ENCODE results near the gene WDR70.
A peak's percentile ranks its signal among the peaks of the same experiment; 100 is the strongest.
"Not testable (repeated sequence)": the region's sequence is repeated elsewhere in the genome, so short reads cannot be mapped to it uniquely, and the experiment has no call there.

The WDR70 gene

DNA sequence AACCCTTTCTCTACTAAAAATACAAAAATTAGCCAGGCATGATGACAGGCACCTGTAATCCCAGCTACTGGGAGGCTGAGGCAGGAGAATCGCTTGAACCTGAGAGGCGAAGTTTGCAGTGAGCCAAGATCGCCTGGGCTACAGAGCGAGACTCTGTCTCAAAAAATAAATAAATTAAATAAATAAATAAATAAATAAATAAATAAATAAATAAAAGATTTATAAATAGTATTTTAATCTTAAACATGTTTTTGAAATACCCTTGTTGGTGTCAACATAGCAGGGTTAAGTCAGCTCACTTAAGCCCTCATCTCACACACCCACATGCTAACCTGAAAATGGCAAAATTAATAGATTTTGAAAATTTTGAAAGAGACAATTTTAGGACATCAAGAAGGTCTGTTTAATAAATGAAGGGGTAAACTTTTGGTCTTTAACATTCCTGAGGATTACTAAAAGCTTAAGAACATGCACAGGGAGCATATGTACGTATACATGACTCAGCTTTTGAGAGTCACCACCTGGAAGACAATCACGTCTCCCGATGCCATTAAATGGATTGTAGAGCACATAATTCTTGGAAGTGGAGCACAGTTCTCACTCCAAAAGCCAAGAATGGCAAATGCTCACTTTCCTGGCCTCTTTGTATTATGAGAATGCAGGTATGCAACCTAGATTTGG lies 258.2 kb downstream of the WDR70 start:
- FAIRE-seq: no peak
- DNase-seq (ENCODE audit: low spot score): no peak

DNA sequence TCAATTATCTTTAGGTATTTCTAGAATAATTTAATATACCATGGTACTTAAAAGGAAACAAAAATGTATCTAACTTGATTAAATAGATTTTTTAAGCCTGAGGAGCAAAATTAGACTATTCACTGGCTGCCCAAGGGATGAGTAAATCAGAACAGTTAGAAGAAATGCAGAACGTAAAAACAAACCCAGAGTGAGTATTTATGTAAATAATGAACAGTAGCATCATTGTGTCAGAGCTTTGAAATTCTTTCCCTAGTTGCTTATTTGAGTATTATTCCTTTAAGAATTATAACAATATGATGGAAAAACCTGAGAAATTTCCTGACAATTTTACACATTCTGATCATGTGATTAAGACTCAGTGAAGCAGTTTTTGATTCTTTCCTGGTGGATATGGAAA lies 259.8 kb downstream of the WDR70 start:
- DNase-seq (ENCODE audit: low spot score) (no peak), FAIRE-seq (no peak)

DNA sequence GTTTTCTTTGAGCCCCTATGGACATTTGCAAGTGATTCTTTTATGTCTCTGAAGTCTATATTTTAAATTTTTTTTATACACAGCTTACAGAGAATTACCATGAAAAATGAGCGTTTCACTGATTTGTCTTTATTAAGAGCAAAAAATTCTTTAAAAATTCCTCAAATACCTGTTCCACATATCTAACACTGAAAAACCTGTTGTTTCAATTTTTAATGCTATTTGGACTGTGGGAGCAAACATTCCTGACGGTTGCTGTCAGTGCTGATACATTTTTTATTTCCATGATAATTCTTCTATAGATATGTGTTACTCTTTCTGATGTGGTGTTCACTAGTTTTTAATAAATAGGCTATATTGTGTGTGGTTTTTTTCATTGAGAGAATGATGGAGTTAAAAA lies 261.0 kb downstream of the WDR70 start:
- FAIRE-seq (no peak), DNase-seq (ENCODE audit: low spot score) (no peak)

DNA sequence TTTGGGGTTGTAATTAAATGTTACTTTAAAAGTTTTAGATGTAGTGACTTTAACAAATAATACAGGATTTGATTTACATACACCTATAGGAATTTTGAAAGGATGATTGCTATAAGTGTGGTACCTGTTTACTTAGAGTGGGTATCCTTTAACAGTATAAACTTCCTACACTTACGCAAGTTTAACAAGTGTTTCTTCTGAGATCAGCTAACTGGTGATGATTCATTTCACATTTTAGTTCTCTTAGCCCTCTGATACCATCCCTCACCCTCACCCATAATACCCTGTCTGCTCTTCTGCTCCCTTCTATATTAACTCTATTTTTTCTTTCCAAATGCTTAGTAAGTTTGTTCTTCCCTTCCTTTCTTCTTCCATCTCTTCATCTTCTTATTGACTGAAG lies 262.8 kb downstream of the WDR70 start:
- no peak for FAIRE-seq

DNA sequence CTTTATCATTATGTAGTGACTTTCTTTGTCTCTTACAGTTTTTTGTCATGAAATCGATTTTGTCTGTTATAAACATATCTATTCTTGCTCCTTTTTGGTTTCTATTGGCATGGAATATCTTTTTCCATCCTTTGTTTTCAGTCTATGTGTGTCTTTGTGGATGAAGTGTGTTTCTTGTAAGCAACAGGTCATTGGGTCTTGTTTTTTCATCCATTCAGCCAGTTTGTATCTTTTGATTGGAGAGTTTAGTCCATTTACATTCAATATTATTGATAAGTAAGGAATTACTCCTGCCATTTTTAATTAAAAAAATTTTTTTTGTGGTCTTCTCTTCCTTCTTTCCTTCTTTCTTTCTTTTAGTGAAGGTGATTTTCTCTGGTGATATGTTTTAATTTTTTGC lies 266.6 kb downstream of the WDR70 start:
- DNase-seq (ENCODE audit: low spot score) (no peak), FAIRE-seq (no peak)

More for the DNA sequence above, 262.8 kb downstream of the WDR70 start:
- DNase-seq (ENCODE audit: low spot score): no peak

DNA sequence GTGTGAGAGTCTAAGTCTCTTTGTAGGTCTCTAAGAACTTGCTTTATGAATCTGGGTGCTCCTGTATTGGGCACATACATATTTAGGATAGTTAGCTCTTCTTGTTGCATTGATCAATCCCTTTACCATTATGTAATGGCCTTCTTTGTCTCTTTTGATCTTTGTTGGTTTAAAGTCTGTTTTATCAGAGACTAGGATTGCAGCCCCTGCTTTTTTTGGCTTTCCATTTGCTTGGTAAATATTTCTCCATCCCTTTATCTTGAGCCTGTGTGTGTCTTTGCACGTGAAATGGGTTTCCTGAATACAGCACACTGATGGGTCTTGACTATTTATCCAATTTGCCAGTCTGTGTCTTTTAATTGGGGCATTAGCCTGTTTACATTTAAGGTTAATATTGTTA lies 275.4 kb downstream of the WDR70 start:
- DNase-seq (ENCODE audit: low spot score); FAIRE-seq: not testable (repeated sequence)

DNA sequence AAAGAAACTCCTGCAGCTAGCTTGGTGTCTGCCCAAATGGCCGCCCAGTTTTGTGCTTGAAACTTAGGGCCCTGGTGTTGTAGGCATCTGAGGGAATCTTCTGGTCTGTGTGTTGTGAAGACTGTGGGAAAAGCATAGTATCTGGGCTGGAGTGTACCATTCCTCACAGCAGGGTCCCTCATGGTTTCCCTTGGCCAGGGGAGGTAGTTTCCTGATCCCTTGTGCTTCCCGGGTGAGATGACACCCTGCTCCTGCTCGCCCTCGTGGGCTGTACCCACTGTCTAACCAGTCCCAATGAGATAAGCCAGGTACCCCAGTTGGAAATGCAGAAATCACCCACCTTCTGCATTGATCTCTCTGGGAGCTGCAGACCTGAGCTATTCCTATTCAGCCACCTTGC lies 277.9 kb downstream of the WDR70 start:
- FAIRE-seq: no peak
- DNase-seq (ENCODE audit: low spot score): no peak

DNA sequence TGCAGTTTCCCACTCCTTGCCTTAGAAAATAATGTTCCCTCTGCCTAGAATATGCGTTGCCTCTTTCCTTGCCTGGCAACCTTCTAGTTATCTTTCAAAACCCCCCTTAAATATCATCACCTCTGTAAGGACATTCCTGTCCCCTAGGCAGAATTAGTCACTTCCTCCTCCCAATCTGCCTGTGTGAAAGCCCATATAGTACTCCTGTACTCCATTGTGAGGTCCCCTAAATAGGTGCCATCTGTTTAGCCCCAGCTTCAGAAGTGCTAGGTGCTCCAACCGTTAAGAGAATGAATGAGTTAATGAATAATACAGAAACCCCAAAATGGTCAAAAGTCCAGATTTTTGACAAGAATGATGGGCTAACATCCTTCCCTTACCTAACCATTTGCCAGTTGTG lies 279.3 kb downstream of the WDR70 start:
- FAIRE-seq (peak; percentile 67), DNase-seq (ENCODE audit: low spot score) (peak; percentile 55)

DNA sequence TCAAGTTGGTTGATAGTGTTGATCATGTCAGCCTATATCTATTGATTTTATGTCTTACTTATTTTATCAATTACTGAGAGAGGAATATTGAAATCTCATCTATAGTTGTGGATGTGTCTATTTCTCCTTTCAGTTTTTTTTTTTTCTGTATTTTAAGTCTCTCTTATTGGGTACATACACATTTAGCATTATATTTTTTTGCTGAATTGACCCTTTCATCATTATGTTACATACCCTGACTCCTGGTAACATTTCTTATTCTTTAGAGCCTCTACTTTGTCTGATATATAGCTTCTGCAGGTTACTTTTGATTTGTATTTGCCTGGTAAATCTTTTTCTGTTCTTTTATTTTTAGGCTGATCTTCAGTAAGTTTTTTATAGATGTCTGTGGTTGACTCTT lies 281.2 kb downstream of the WDR70 start:
- no peak for FAIRE-seq
- DNase-seq (ENCODE audit: low spot score): no peak

DNA sequence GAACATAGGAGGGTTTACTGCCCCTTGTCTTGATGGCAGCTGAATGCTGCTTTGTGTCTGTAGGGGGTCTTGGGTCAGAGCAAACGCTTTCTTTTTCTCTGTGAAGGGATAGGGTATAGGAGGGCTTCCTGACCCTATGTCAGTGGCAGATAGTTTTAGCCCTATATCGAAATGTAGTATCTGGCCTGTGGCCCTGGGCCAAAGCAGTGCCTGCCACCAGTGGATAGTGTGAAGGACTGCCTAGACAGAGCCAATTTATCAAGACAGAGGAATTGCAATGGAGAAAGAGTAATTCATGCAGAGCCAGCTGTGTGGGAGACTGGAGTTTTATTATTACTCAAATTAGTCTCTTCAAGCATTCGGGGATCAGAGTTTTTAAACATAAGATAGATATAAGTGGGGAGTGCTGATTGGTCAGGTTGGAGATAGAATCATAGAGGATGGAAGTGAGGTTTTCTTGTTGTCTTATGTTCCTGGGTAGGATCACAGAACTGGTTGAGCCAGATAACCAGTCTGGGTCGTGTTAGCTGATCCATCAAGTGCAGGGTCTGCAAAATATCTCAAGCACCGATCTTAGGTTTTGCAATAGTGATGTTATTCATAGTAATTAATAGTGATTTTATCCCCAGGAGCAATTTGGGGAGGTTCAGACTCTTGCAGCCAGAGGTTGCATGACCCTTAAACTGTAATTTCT lies 282.3 kb downstream of the WDR70 start:
- no peak for DNase-seq (ENCODE audit: low spot score)
- no peak for FAIRE-seq

DNA sequence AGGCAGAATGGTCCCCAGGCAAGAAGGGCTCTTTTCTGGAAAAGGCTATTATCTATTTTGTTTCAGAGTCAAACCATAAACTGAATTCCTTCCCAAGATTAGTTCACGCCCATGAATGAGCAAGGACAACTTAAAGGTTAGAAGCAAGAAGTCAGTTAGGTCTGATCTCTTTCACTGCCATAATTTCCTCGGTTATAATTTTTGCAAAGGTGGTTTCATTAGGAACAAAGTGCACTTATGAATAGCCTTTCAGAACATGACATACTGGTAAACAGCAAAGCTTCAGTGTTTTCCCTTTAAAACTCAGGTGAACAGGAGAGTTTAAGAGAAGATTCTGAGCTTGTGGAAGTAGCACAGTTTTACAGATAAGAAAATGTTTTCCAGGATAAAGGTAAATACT lies 282.8 kb downstream of the WDR70 start:
- DNase-seq (ENCODE audit: low spot score) (no peak), FAIRE-seq (no peak)

DNA sequence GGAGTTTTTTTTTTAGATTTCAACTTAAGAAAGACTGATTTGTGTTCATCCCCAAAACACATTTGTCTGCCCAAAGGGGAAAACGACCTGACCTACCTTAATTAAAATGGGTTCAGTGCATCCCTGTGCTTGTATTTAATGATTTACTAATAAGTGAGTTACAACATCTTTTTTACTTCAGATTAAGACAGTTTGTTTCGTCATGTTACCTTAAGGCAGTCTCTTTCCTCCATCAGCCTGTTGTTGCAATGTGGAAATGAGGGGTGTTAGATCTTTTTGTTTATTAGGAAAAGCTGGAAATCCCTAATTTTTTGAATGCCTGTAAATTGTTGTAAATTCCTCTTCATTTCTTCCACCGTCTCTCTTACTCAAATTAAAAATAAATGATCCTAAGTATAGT lies 283.2 kb downstream of the WDR70 start:
- FAIRE-seq (no peak), DNase-seq (ENCODE audit: low spot score) (no peak)

DNA sequence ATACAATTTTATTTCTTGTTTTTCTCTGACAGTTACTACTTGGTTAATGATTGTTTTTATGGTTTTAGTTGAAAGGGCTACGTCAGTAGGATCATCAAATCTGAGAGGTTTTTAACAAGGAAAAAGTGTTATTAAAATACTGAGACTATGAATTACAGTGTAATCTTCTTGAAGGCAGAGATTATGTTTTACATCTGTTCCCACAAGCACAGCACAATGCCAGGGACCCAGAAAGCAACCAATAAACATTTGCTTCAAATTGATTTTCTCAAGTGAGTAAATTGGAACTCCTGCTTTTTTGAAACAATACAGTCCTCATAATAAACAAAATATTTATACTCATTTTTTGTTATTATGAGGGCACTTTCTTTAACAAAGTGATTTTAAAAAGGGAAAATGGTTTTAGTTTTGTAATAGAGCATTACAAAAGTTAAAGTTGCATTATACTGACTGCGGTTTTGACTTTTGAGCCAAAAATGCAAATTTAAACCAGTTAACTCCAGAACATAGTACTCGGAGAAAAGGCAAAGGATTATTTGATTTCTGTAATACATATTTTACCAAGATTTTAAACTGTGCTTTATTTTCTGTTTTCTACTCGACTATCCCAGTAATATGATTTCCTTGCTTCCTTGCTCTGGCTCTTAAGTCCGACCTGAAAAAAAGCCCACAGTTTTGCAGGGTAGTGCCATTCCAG lies 283.8 kb downstream of the WDR70 start:
- FAIRE-seq: peak; percentile 92
- no peak for DNase-seq (ENCODE audit: low spot score)

DNA sequence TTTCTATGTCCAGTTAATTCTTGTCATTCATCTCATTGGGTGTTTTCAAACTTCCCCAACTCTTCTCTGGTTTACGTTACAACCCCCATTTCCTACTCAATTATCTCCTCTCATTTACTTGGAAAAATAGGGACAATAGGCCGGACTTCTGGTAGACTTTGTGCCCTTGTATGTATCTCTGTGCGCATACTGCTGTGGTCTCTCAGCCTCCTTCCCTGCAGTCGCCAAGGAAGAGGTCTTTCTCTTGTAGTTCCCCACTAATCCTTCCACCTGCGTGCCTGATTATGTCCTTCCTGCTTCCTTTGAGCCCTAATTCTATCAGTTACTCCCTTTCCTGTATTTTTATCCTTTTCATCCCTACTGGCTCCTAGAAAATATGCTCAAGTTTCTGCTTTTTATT lies 284.4 kb downstream of the WDR70 start:
- FAIRE-seq: no peak

DNA sequence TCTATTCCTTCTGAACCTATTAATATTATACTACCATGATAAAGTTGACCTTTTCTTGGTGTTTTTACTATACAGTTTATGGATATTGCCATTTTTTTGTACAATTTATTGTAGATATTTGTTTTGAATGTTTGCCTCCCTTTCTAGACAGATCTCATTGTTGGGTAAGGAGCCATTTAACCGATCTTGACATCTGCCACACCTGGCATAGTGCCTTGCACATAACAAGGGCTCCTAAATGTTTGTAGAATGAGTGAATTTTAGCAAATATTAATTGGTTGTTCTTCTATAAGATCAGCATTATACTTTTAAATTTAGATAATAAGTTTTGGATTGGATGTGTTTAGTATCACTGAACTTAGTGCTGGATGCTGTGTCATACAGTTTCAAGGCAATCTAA lies 285.4 kb downstream of the WDR70 start:
- DNase-seq (ENCODE audit: low spot score): no peak
- peak; percentile 11 for FAIRE-seq

More for the DNA sequence above, 284.4 kb downstream of the WDR70 start:
- DNase-seq (ENCODE audit: low spot score): no peak

DNA sequence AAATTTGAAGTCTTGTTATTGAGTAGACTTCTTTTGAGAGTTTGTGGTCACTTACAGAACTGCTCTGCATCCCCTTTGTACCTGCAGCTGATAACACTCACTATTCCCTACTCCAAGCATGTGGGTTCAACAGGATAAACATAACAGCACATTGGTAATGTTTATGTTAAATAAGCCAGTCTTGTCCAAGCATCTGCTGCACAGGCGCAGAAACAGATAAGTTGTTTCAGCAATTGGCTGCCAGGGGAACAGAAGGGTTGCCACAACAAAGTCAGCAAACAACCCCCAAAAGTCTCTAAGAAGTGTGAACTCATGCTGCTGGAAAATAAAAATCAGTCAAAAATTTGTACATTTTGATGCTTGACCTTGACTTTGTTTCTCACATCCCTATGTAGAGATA lies 286.2 kb downstream of the WDR70 start:
- no peak for FAIRE-seq
- no peak for DNase-seq (ENCODE audit: low spot score)

DNA sequence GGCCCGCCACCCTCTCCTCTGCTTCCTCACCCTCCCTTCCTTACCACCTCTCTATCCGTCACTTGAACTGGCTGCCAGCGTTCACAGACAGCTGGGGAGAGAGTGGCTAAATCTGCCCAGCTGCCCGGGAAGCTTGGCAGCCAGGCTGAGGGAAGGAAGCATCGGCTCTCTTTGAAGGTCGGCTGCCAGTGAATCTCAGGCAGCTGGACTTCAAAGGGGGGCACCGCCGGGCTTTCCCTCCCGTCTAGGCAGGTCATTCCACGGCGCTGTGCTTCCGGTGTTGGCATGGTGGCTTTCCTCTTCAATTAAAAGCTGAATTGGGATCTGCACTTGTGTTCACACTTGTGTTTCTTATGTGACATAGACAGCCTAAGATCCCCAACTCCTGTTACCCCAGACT lies 286.8 kb downstream of the WDR70 start:
- no peak for DNase-seq (ENCODE audit: low spot score)
- FAIRE-seq: no peak

DNA sequence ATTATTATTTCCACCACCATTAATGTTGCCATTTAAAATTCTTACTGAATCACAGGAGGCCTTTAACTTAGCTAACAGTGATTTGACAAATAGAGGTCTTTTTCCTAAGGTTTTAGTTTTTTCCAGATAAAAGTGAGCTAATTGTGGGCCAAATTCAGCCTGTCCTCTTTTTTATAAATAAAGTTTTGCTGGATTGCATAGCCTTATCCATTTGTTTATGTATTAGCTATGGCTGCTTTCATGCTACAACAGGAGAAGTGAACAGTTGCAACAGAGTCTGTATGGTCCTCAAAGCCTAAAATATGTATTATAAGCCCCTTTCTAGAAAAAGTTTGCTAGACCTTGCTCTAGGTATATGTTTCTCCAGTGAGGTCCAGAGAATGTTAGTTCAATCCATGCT lies 288.3 kb downstream of the WDR70 start:
- DNase-seq (ENCODE audit: low spot score) (no peak), FAIRE-seq (no peak)

DNA sequence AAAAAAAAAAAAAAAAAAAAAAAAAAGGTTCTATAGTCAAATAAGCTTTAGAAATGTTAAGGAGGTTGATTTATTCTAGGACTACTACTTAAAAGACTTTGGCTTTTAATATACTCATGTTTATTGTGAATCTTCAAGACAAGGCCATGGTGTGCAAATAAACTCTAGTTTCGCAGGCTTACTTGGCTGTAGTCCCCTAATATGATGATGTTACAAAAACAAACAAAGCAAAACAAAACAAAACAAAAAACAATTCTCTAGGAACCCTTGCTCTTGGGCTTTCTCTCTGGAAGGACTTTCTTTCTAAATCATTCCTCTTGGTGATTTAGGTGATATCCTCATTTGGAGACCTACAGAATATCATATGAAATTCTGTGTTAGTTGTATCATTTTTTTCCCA lies 288.7 kb downstream of the WDR70 start:
- no peak for FAIRE-seq
- DNase-seq (ENCODE audit: low spot score): no peak

DNA sequence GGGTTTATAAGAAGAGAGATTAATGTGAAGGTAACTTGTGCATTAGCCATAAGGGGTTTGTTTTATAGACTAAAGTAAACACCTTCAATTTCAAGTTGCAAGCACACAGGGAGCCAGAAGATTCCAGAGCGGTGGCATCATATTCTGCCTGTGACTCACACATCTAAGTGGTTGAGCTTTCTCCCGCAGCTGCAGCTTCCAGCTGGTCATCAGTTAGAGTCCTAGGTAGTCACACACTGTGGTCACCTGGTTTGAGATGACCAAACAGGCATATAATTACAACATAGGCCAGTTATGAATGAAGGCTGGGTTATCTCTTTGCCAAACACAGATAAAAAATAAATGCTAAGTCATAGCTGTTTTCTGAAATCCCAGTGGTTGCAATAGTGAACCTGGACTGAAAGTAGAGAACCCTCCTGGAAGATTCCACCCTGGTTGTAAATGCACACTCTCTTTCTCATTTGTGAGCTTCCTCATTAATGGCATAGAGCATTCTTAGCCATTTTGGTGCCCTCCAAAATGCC lies 289.5 kb downstream of the WDR70 start:
- peak; percentile 100 for DNase-seq (ENCODE audit: low spot score)

DNA sequence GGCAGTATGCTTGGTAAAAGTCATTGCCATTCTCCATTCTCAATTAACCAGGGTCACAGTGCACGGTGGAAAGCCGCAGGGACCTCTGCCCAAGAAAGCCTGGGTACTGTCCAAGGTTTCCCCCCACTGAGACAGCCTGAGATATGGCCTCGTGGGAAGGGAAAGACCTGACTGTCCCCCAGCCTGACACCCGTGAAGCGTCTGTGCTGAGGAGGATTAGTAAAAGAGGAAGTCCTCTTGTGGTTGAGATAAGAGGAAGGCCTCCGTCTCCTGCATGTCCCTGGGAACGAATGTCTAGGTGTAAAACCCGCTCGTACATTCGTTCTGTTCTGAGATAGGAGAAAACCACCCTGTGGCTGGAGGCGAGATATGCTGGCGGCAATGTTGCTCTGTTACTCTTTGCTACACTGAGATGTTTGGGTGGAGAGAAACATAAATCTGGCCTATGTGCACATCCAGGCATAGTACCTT lies 293.0 kb downstream of the WDR70 start:
- not testable (repeated sequence) for FAIRE-seq
- peak; percentile 51 for DNase-seq (ENCODE audit: low spot score)

More for the DNA sequence above, 289.5 kb downstream of the WDR70 start:
- peak; percentile 100 for FAIRE-seq

DNA sequence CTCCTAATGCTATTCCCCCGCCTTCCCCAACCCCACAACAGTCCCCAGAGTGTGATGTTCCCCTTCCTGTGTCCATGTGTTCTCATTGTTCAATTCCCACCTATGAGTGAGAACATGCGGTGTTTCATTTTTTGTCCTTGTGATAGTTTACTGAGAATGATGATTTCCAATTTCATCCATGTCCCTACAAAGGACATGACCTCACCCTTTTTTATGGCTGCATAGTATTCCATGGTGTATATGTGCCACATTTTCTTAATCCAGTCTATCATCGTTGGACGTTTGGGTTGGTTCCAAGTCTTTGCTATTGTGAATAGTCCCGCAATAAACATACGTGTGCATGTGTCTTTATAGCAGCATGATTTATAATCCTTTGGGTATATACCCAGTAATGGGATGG lies 295.2 kb downstream of the WDR70 start:
- DNase-seq (ENCODE audit: low spot score); FAIRE-seq: not testable (repeated sequence)
